GM12878 (cell line): ENCODE data around the gene PLEKHG4B. TPM values are rescaled to one million over a fixed set of nuclear protein-coding genes. Genes with fewer than 3 reads are reported as not detected.
A peak's percentile ranks its signal among the peaks of the same experiment; 100 is the strongest.

ENCODE experiments used
- ATAC-seq: fragments of 200-7000 bp; cut with Tn5 transposase; 3 replicates; pipeline ENCODE4 v1.9.1; 2020; ENCODE audit warnings: mild to moderate bottlenecking, moderate library complexity
- BruUV-seq: library from RNA; stranded (reverse); fragments of 400-500 nt; replicated peaks from 2 replicates; lab custom pipeline; 2021; lab: Mats Ljungman, UMichigan
- CTCF ChIA-PET: fragments of 300-600 bp; sonication (Branson Sonifier 250); formaldehyde crosslinking; extraction: SDS; loops from one replicate; lab custom pipeline; 2021; ENCODE audit warnings: inconsistent platforms; lab: Yijun Ruan, JAX
- POLR2A ChIA-PET: fragments of 350-600 bp; formaldehyde crosslinking; extraction: SDS; loops from one replicate; lab custom pipeline; 2021; ENCODE audit warnings: inconsistent platforms; lab: Charles Lee
- RAD21 ChIA-PET: fragments of 300-600 bp; sonication (Branson Sonifier 250); formaldehyde crosslinking; loops from one replicate; lab custom pipeline; 2023; ENCODE audit warnings: antibody characterized with exemption; ENCODE audit not compliant: unreplicated experiment; lab: Charles Lee
- SMC1A ChIA-PET: fragments of 300-600 bp; sonication (Branson Sonifier 250); formaldehyde crosslinking; loops from one replicate; lab custom pipeline; 2023; ENCODE audit not compliant: unreplicated experiment, uncharacterized antibody; lab: Charles Lee
- DNase-seq: peaks from one replicate; pipeline ENCODE4 v3.0.0-alpha.2; 2011; ENCODE audit warnings: low read depth, low spot score
- FAIRE-seq: peaks from 3 replicates; lab custom pipeline; 2011; peaks lifted over from hg19 to GRCh38; lab: Jason Lieb, UNC
- H2AFZ ChIP-seq: 2 replicates; pipeline ENCODE4 v1.6.0; 2011; ENCODE audit warnings: low read depth, low read length, control low read depth; ENCODE audit not compliant: control insufficient read depth
- H3K27ac ChIP-seq: 2 replicates; pipeline ENCODE4 v1.5.1; 2011; ENCODE audit warnings: control low read depth; ENCODE audit not compliant: control insufficient read depth, insufficient read depth
- H3K27me3 ChIP-seq, 2 experiments: replicated peaks in 1 of 2; 2 replicates each; pipeline versions ENCODE4 v1.6.0 to v1.6.1; 2011; ENCODE audit warnings: low read length in 1 of 2; ENCODE audit not compliant: control insufficient read depth in 2 of 2, insufficient read depth in 2 of 2
- H3K36me3 ChIP-seq, 2 experiments: 2 replicates each; pipeline ENCODE4 v1.5.1; 2011; ENCODE audit warnings: low read length in 1 of 2; ENCODE audit not compliant: control insufficient read depth in 2 of 2, insufficient read depth in 2 of 2
- H3K4me1 ChIP-seq: 2 replicates; pipeline ENCODE4 v1.6.1; 2011; ENCODE audit warnings: mild to moderate bottlenecking, low read length, moderate library complexity, mixed read lengths; ENCODE audit not compliant: control insufficient read depth, insufficient read depth
- H3K4me2 ChIP-seq: 2 replicates; pipeline ENCODE4 v1.6.0; 2011; ENCODE audit warnings: control low read depth; ENCODE audit not compliant: control insufficient read depth, insufficient read depth
- H3K4me3 ChIP-seq: fragments of 200-600 bp; sonication (generic); 2 replicates; pipeline ENCODE4 v1.5.1; 2016
- H3K79me2 ChIP-seq: 2 replicates; pipeline ENCODE4 v1.6.0; 2011; ENCODE audit warnings: low read length; ENCODE audit not compliant: control insufficient read depth, insufficient read depth
- H3K9ac ChIP-seq: 2 replicates; pipeline ENCODE4 v1.8.0; 2011; ENCODE audit warnings: low read length, control low read depth, mixed read lengths; ENCODE audit not compliant: control insufficient read depth, insufficient read depth
- H3K9me3 ChIP-seq: replicated peaks from 3 replicates; pipeline ENCODE4 v1.5.1; 2011; ENCODE audit warnings: mild to moderate bottlenecking, low read length; ENCODE audit not compliant: control insufficient read depth, insufficient read depth
- H4K20me1 ChIP-seq: 2 replicates; pipeline ENCODE4 v1.6.0; 2011; ENCODE audit not compliant: control insufficient read depth, insufficient read depth
- EP300 ChIP-seq, 2 experiments: fragments of 150-350 bp in 1 of 2; IDR thresholded peaks; 2 replicates each; pipeline ENCODE4 v1.6.1; 2011 to 2012; ENCODE audit warnings: low read depth in 2 of 2, low read length in 2 of 2, borderline replicate concordance in 1 of 2, improper control_type of control experiment in 1 of 2, inconsistent platforms in 1 of 2; ENCODE audit not compliant: control insufficient read depth in 1 of 2
- IKZF1 ChIP-seq: fragments of 450-650 bp; conservative IDR thresholded peaks from 2 replicates; pipeline ENCODE4 v1.6.1; 2017; ENCODE audit warnings: antibody characterized with exemption, mild to moderate bottlenecking
- MYC ChIP-seq: IDR thresholded peaks from 2 replicates; pipeline ENCODE4 v1.6.1; 2011; ENCODE audit warnings: mild to moderate bottlenecking, low read length, moderate library complexity, inconsistent platforms; ENCODE audit not compliant: insufficient read depth, insufficient replicate concordance, insufficient read length, severe bottlenecking
- PAX8 ChIP-seq: fragments of 450-650 bp; IDR thresholded peaks from 2 replicates; pipeline ENCODE4 v1.6.1; 2017; ENCODE audit warnings: mild to moderate bottlenecking, moderate library complexity
- POLR2AphosphoS2 ChIP-seq: IDR thresholded peaks from 2 replicates; pipeline ENCODE4 v1.6.1; 2011; ENCODE audit warnings: low read depth, mild to moderate bottlenecking, low read length, improper control_type of control experiment, moderate library complexity
- SKIL ChIP-seq: fragments of 450-650 bp; IDR thresholded peaks from 2 replicates; pipeline ENCODE4 v1.6.1; 2017; ENCODE audit warnings: mild to moderate bottlenecking, low read depth, inconsistent platforms; ENCODE audit not compliant: poor library complexity, severe bottlenecking
- SUPT20H ChIP-seq: IDR thresholded peaks from 2 replicates; pipeline ENCODE4 v1.6.1; 2011; ENCODE audit warnings: low read depth, mild to moderate bottlenecking, low read length, moderate library complexity, borderline replicate concordance; ENCODE audit not compliant: control insufficient read depth
- WGBS: methylation state at CpG from one replicate; pipeline ENCODE4 v1.1.6; 2016; ENCODE audit warnings: low lambda C conversion rate; ENCODE audit not compliant: insufficient replicate concordance, insufficient coverage; ENCODE audit errors: missing lambda C conversion rate; 5-methylcytosine and 5-hydroxymethylcytosine counted together
- in situ Hi-C: fragments of 300-500 bp; cut with MboI; formaldehyde crosslinking; loops from 9 replicates; pipeline ENCODE4 v1.14.3; 2018; ENCODE audit warnings: mixed read lengths
- intact Hi-C: fragments of 100-400 bp; cut with micrococcal nuclease; formaldehyde crosslinking; loops from one replicate; pipeline ENCODE4 v1.14.2; 2022; ENCODE audit not compliant: unreplicated experiment
- polyA plus RNA-seq, 11 experiments: library from polyadenylated mRNA; depleted of rRNA in 4 of 11; unstranded in 6 of 11; stranded (reverse) in 5 of 11; fragments of >200 nt; fragmentation: Nextera tagmentation in 4 of 11; fragmentation: Illumina TruSeq in 1 of 11; extraction: Ambion mirVana in 4 of 11; extraction: Trizol in 1 of 11; gene quantifications; 1 replicate in 1 of 11; 2 replicates in 10 of 11; pipeline versions ENCODE4 v1.2.1 to v1.2.3, GENCODE V29; 2011 to 2016; ENCODE audit warnings: inconsistent platforms in 2 of 11, missing spikeins in 2 of 11, low read depth in 1 of 11
- total RNA-seq, 4 experiments: library from RNA; depleted of rRNA in 3 of 4; stranded (reverse); fragments of >200 nt in 3 of 4; fragmentation: Illumina TruSeq in 1 of 4; extraction: Trizol in 1 of 4; gene quantifications; 2 replicates each; pipeline versions ENCODE4 v1.2.1 to v1.2.3, GENCODE V29; 2013 to 2021
- TF ChIP-seq, protein P1 (sequence below): IDR thresholded peaks from 2 replicates; pipeline ENCODE4 v1.6.1; 2011; ENCODE audit warnings: mild to moderate bottlenecking, low read depth, low read length, moderate library complexity; ENCODE audit not compliant: insufficient replicate concordance
- TF ChIP-seq, protein P2 (sequence below): IDR thresholded peaks from 2 replicates; pipeline ENCODE4 v1.6.1; 2012; ENCODE audit warnings: mild to moderate bottlenecking, low read depth, low read length

The PLEKHG4B gene
- total and polyA plus RNA-seq, 10 of the 15 experiments (the other 5 are each of a cell fraction or from before 2014, with no cell fraction given): under 0.01 to 0.05 (median 0.01) TPM; not detected in 6

- in situ Hi-C loops: no loop called here
- peak; percentile 77 for FAIRE-seq
- RAD21 ChIA-PET: interaction anchor here (1.3 kb wide), 1 partner anchor 127 kb away, joined by 3 read pairs; no protein-coding TSS in a partner anchor
- Histone ChIP-seq H3K27ac (no peak overlapping the region), H3K27me3 (no peaks in the 10 kb centered on the region; a peak in 2 of 4 replicates), H4K20me1 (no peaks in the 10 kb centered on the region; the same call in 1 of the 2 replicates)
- CTCF ChIA-PET: no interaction called here
- TF ChIP-seq EP300 (IDR thresholded peaks at IDR 0.05; ENCODE audit: borderline replicate concordance in 1 of 2, control insufficient read depth in 1 of 2, low read depth in 2 of 2, low read length in 2 of 2) (no peak), SUPT20H (no peak), MYC (no peak), IKZF1 (no peak), POLR2AphosphoS2 (no peak), PAX8 (no peak), SKIL (no peak)
- TF ChIP-seq, protein P1, sequence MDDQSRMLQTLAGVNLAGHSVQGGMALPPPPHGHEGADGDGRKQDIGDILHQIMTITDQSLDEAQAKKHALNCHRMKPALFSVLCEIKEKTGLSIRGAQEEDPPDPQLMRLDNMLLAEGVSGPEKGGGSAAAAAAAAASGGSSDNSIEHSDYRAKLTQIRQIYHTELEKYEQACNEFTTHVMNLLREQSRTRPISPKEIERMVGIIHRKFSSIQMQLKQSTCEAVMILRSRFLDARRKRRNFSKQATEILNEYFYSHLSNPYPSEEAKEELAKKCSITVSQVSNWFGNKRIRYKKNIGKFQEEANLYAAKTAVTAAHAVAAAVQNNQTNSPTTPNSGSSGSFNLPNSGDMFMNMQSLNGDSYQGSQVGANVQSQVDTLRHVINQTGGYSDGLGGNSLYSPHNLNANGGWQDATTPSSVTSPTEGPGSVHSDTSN: no peak
- TF ChIP-seq, protein P2, sequence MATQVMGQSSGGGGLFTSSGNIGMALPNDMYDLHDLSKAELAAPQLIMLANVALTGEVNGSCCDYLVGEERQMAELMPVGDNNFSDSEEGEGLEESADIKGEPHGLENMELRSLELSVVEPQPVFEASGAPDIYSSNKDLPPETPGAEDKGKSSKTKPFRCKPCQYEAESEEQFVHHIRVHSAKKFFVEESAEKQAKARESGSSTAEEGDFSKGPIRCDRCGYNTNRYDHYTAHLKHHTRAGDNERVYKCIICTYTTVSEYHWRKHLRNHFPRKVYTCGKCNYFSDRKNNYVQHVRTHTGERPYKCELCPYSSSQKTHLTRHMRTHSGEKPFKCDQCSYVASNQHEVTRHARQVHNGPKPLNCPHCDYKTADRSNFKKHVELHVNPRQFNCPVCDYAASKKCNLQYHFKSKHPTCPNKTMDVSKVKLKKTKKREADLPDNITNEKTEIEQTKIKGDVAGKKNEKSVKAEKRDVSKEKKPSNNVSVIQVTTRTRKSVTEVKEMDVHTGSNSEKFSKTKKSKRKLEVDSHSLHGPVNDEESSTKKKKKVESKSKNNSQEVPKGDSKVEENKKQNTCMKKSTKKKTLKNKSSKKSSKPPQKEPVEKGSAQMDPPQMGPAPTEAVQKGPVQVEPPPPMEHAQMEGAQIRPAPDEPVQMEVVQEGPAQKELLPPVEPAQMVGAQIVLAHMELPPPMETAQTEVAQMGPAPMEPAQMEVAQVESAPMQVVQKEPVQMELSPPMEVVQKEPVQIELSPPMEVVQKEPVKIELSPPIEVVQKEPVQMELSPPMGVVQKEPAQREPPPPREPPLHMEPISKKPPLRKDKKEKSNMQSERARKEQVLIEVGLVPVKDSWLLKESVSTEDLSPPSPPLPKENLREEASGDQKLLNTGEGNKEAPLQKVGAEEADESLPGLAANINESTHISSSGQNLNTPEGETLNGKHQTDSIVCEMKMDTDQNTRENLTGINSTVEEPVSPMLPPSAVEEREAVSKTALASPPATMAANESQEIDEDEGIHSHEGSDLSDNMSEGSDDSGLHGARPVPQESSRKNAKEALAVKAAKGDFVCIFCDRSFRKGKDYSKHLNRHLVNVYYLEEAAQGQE: no peak
- TF ChIP-seq, all 136 proteins: peak for 0
- POLR2A ChIA-PET: no interaction called here
- ATAC-seq: no peak
- DNase-seq: no peak
- no peak overlapping the region for H3K9ac ChIP-seq
- intact Hi-C loops: no loop called here
- no peak overlapping the region for H3K4me3 ChIP-seq
- H3K4me1 ChIP-seq: peaks cover 32% of the 10 kb centered on the region
- H3K4me2 ChIP-seq: peak overlapping the region; percentile 41
- 65% methylated on average over 11 of the region's 11 CpGs for WGBS
- SMC1A ChIA-PET: no interaction called here
- no TSS peak for BruUV-seq
- no peak overlapping the region for H2AFZ ChIP-seq
- no peaks in the 10 kb centered on the region for H3K36me3 ChIP-seq
- no peaks in the 10 kb centered on the region for H3K79me2 ChIP-seq
- H3K9me3 ChIP-seq: no peaks in the 10 kb centered on the region
Observed at GRCh38 chr5:189976-190365, 98.0 kb downstream of the PLEKHG4B start.
